ENCODE results near the gene MT1H. TPM values are rescaled to one million over a fixed set of nuclear protein-coding genes. Genes with fewer than 3 reads are reported as not detected.
A peak's percentile ranks its signal among the peaks of the same experiment; 100 is the strongest.

Gene MT1H
- polyA plus RNA-seq, 1 donor (not counting 4 experiments of a cell fraction or from before 2014, with no cell fraction given), result 0.79 TPM

GRCh38 chr16:56632156-56632847 lies 37.3 kb upstream of the MT1H start, which contains the start of gene MT1M:
MT1M (plus strand) TSS chr16:56632659; CDS start chr16:56632732, 73 bp downstream.
- Histone ChIP-seq H3K9ac (ENCODE audit: control insufficient read depth, extremely low read depth, insufficient read depth, low read length) (no peak within 1 kb of the TSS), H3K79me2 (ENCODE audit: control insufficient read depth, insufficient read depth, low read length) (no peaks in the 10 kb centered on the region)
- FAIRE-seq, result no peak

GRCh38 chr16:56632848-56633365 lies 36.7 kb upstream of the MT1H start:
- H3K27ac ChIP-seq (ENCODE audit: control insufficient read depth, insufficient read depth, low read length), result no peak overlapping the region
- no peak for DNase-seq (ENCODE audit: low read depth, low spot score)
- no peak for FAIRE-seq
- H3K4me3 ChIP-seq (ENCODE audit: control insufficient read depth in 2 of 3, extremely low read depth in 1 of 3, insufficient read depth in 2 of 3, low read depth in 1 of 3, low read length in 3 of 3), result no peak overlapping the region
- H4K20me1 ChIP-seq (ENCODE audit: control insufficient read depth, extremely low read depth, insufficient read depth, low read length), result peaks cover 3% of the 10 kb centered on the region
- no peak overlapping the region for H3K9ac ChIP-seq (ENCODE audit: control insufficient read depth, extremely low read depth, insufficient read depth, low read length)
- H3K9me3 ChIP-seq (ENCODE audit: control insufficient read depth, low read depth, low read length), result no peaks in the 10 kb centered on the region
- dilution Hi-C loops (cut with MboI; ENCODE audit: extremely low pct_ligation_motif_present, low sequenced_read_pairs), result no loop called here
- no peaks in the 10 kb centered on the region for H3K9me1 ChIP-seq (ENCODE audit: control insufficient read depth, extremely low read depth, insufficient read depth, low read length)
- peaks cover 46% of the 10 kb centered on the region for H3K27me3 ChIP-seq (ENCODE audit: control insufficient read depth, extremely low read depth, insufficient read depth, low read length)
- H3K79me2 ChIP-seq (ENCODE audit: control insufficient read depth, insufficient read depth, low read length), result no peaks in the 10 kb centered on the region
- H3K36me3 ChIP-seq (ENCODE audit: control insufficient read depth in 2 of 2, extremely low read depth in 1 of 2, insufficient read depth in 2 of 2, low read length in 2 of 2), result no peaks in the 10 kb centered on the region
- TF ChIP-seq EZH2 (IDR thresholded peaks at IDR 0.05; ENCODE audit: low read length), result peak; percentile 49
- TF ChIP-seq, protein P1, sequence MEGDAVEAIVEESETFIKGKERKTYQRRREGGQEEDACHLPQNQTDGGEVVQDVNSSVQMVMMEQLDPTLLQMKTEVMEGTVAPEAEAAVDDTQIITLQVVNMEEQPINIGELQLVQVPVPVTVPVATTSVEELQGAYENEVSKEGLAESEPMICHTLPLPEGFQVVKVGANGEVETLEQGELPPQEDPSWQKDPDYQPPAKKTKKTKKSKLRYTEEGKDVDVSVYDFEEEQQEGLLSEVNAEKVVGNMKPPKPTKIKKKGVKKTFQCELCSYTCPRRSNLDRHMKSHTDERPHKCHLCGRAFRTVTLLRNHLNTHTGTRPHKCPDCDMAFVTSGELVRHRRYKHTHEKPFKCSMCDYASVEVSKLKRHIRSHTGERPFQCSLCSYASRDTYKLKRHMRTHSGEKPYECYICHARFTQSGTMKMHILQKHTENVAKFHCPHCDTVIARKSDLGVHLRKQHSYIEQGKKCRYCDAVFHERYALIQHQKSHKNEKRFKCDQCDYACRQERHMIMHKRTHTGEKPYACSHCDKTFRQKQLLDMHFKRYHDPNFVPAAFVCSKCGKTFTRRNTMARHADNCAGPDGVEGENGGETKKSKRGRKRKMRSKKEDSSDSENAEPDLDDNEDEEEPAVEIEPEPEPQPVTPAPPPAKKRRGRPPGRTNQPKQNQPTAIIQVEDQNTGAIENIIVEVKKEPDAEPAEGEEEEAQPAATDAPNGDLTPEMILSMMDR (optimal IDR thresholded peaks at IDR 0.05 in 1 of 3, IDR thresholded peaks at IDR 0.05 in 1 of 3, conservative IDR thresholded peaks at IDR 0.05 in 1 of 3; ENCODE audit: extremely low read depth in 1 of 3, insufficient read depth in 2 of 3, low read length in 3 of 3), result no peak
- peaks cover 4% of the 10 kb centered on the region for H3K4me1 ChIP-seq (ENCODE audit: control insufficient read depth, extremely low read depth, insufficient read depth, low read length)
- no peak overlapping the region for H3K4me2 ChIP-seq (ENCODE audit: control insufficient read depth, extremely low read depth, insufficient read depth, low read depth, low read length)
- H2AFZ ChIP-seq (ENCODE audit: control insufficient read depth, low read length), result no peak overlapping the region

More at GRCh38 chr16:56632156-56632847, 37.3 kb upstream of the MT1H start, which contains the start of gene MT1M:
- DNase-seq (ENCODE audit: low read depth, low spot score), result no peak
- dilution Hi-C loops (cut with MboI; ENCODE audit: extremely low pct_ligation_motif_present, low sequenced_read_pairs), result no loop called here
- H3K4me3 ChIP-seq (ENCODE audit: control insufficient read depth in 2 of 3, extremely low read depth in 1 of 3, insufficient read depth in 2 of 3, low read depth in 1 of 3, low read length in 3 of 3), result no peak within 1 kb of the TSS
- peaks cover 42% of the 10 kb centered on the region for H3K27me3 ChIP-seq (ENCODE audit: control insufficient read depth, extremely low read depth, insufficient read depth, low read length)
- H3K4me2 ChIP-seq (ENCODE audit: control insufficient read depth, extremely low read depth, insufficient read depth, low read depth, low read length), result no peak within 1 kb of the TSS
- H3K27ac ChIP-seq (ENCODE audit: control insufficient read depth, insufficient read depth, low read length), result no peak within 1 kb of the TSS
- H3K9me1 ChIP-seq (ENCODE audit: control insufficient read depth, extremely low read depth, insufficient read depth, low read length), result no peaks in the 10 kb centered on the region
- H4K20me1 ChIP-seq (ENCODE audit: control insufficient read depth, extremely low read depth, insufficient read depth, low read length), result peaks cover 3% of the 10 kb centered on the region
- H2AFZ ChIP-seq (ENCODE audit: control insufficient read depth, low read length), result no peak within 1 kb of the TSS
- H3K9me3 ChIP-seq (ENCODE audit: control insufficient read depth, low read depth, low read length), result no peaks in the 10 kb centered on the region
- no peaks in the 10 kb centered on the region for H3K36me3 ChIP-seq (ENCODE audit: control insufficient read depth in 2 of 2, extremely low read depth in 1 of 2, insufficient read depth in 2 of 2, low read length in 2 of 2)
- TF ChIP-seq EZH2 (IDR thresholded peaks at IDR 0.05; ENCODE audit: low read length), result peak; percentile 26
- TF ChIP-seq, protein P1 (optimal IDR thresholded peaks at IDR 0.05 in 1 of 3, IDR thresholded peaks at IDR 0.05 in 1 of 3, conservative IDR thresholded peaks at IDR 0.05 in 1 of 3; ENCODE audit: extremely low read depth in 1 of 3, insufficient read depth in 2 of 3, low read length in 3 of 3), result no peak
- H3K4me1 ChIP-seq (ENCODE audit: control insufficient read depth, extremely low read depth, insufficient read depth, low read length), result peaks cover 4% of the 10 kb centered on the region
